ENCODE data around the gene ADH4.

Gene ADH4

GRCh38 chr4:99078931-99079624 lies 65.0 kb downstream of the ADH4 start:
- no peak for DNase-seq

GRCh38 chr4:99078336-99078735 lies 65.8 kb downstream of the ADH4 start:
- DNase-seq, result no peak

GRCh38 chr4:99077177-99077576 lies 66.9 kb downstream of the ADH4 start:
- no peak for DNase-seq

GRCh38 chr4:99076292-99076976 lies 67.7 kb downstream of the ADH4 start:
- DNase-seq, result no peak

GRCh38 chr4:99074816-99075215 lies 69.3 kb downstream of the ADH4 start:
- DNase-seq, result no peak
